ENCODE measurements around the gene TRIM2. TPM values are rescaled to one million over a fixed set of nuclear protein-coding genes. Genes with fewer than 3 reads are reported as not detected.

Gene TRIM2
- total RNA-seq, 1 experiment from 2014 or later, result 41.4 TPM

DNA sequence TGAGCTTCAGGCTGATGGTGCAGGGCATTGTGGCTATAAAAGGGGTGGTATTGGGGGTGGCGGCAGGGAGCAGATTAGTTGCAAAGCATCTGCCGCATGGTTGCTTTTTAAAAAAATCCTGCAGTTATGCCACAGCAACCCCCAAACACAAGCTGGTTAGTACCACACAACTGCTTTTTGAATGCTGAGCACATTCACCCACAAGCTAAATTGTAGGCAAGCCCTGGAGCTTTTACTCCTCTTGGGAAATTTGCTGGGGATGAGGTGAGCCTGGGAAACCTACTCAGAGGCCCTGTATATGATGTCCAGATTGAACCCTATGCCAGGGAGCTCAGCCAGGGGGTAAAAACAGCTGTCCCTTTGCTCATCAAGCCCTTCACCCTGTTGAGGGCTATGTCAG, 33.8 kb upstream of the TRIM2 start (continued):
- TF ChIP-seq, protein P1, sequence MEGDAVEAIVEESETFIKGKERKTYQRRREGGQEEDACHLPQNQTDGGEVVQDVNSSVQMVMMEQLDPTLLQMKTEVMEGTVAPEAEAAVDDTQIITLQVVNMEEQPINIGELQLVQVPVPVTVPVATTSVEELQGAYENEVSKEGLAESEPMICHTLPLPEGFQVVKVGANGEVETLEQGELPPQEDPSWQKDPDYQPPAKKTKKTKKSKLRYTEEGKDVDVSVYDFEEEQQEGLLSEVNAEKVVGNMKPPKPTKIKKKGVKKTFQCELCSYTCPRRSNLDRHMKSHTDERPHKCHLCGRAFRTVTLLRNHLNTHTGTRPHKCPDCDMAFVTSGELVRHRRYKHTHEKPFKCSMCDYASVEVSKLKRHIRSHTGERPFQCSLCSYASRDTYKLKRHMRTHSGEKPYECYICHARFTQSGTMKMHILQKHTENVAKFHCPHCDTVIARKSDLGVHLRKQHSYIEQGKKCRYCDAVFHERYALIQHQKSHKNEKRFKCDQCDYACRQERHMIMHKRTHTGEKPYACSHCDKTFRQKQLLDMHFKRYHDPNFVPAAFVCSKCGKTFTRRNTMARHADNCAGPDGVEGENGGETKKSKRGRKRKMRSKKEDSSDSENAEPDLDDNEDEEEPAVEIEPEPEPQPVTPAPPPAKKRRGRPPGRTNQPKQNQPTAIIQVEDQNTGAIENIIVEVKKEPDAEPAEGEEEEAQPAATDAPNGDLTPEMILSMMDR (IDR thresholded peaks at IDR 0.05 in 2 of 3, conservative IDR thresholded peaks at IDR 0.05 in 1 of 3; ENCODE audit: borderline replicate concordance in 1 of 3, insufficient read depth in 1 of 3, low read depth in 2 of 3, low read length in 2 of 3), result no peak

DNA sequence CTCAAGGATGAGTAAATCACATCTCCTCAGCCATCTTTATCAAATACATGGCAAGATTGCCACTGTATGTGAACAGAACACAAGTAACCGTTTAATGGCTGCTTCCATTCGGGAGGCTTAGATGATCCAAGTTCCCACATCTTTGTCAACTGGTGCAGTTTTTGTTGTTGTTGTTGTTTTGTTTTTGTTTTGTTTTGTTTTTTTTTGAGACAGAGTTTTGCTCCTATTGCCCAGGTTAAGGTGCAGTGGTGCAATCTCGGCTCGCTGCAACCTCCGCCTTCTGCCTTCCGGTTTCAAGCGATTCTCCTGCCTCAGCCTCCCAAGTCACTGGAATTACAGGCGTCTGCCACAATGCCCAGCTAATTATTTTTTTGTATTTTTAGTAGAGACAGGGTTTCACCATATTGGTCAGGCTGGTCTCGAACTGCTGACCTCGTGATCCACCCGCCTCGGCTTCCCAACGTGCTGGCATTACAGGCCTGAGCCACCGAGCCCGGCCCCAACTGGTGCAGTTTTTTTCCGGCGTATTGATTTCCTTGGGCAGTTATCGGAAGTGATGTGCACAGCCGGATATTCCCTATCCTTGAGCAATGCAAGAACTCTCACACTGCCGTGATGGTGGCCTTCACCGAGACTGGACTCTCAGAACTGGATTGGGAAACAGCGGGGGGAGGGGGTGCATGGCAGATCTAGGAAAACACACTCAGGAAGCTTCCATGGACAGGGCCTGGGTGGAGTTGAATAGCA, 29.2 kb upstream of the TRIM2 start:
- Histone ChIP-seq H3K27ac (ENCODE audit: low read depth, low read length) (no peak overlapping the region), H4K20me1 (ENCODE audit: insufficient read depth) (no peaks in the 10 kb centered on the region), H3K9me2 (ENCODE audit: insufficient read depth) (no peaks in the 10 kb centered on the region), H3K9me3 (ENCODE audit: control insufficient read depth in 1 of 2, insufficient read depth in 1 of 2, low read depth in 1 of 2, low read length in 2 of 2) (no peaks in the 10 kb centered on the region), H3K4me3 (replicated peaks in 1 of 2; ENCODE audit: low read depth in 1 of 2, low read length in 2 of 2) (no peak overlapping the region), H3K79me2 (ENCODE audit: insufficient read depth, low read length) (no peaks in the 10 kb centered on the region), H3K4me2 (ENCODE audit: low read length) (no peak overlapping the region), H3K4me1 (ENCODE audit: control insufficient read depth in 1 of 2, insufficient read depth in 2 of 2, low read length in 2 of 2) (no peaks in the 10 kb centered on the region), H2AFZ (ENCODE audit: low read depth, low read length, poor library complexity, severe bottlenecking) (no peak overlapping the region), H3K36me3 (ENCODE audit: control insufficient read depth in 1 of 2, insufficient read depth in 2 of 2, low read length in 2 of 2) (no peaks in the 10 kb centered on the region), H3K9ac (ENCODE audit: low read length) (no peak overlapping the region), H3K27me3 (ENCODE audit: insufficient read depth, low read length) (no peaks in the 10 kb centered on the region)
- ChIA-PET CTCF (no interaction called here), RAD21 (ENCODE audit: low non-redundant PET in 1 of 2, low total read pairs in 2 of 2, uncharacterized antibody in 2 of 2, unreplicated experiment in 2 of 2) (no interaction called here), POLR2A (no interaction called here)
- TF ChIP-seq ELF1 (IDR thresholded peaks at IDR 0.05; ENCODE audit: borderline replicate concordance, low read depth), result no peak
- no peak for TF ChIP-seq ZNF274 (IDR thresholded peaks at IDR 0.05; ENCODE audit: low read depth, low read length)
- TF ChIP-seq FOSL1 (IDR thresholded peaks at IDR 0.05; ENCODE audit: low read depth), result no peak
- TF ChIP-seq, protein P2, sequence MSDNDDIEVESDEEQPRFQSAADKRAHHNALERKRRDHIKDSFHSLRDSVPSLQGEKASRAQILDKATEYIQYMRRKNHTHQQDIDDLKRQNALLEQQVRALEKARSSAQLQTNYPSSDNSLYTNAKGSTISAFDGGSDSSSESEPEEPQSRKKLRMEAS (IDR thresholded peaks at IDR 0.05), result no peak
- TF ChIP-seq, protein P1 (IDR thresholded peaks at IDR 0.05 in 2 of 3, conservative IDR thresholded peaks at IDR 0.05 in 1 of 3; ENCODE audit: borderline replicate concordance in 1 of 3, insufficient read depth in 1 of 3, low read depth in 2 of 3, low read length in 2 of 3), result no peak
- TF ChIP-seq, protein P3, sequence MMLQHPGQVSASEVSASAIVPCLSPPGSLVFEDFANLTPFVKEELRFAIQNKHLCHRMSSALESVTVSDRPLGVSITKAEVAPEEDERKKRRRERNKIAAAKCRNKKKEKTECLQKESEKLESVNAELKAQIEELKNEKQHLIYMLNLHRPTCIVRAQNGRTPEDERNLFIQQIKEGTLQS (IDR thresholded peaks at IDR 0.05), result no peak
- TF ChIP-seq YY1 (IDR thresholded peaks at IDR 0.05; ENCODE audit: extremely low read depth, insufficient replicate concordance, low read depth, low read length), result no peak
- no peak for TF ChIP-seq POLR2AphosphoS5 (IDR thresholded peaks at IDR 0.05; ENCODE audit: low read depth, low read length)
- TF ChIP-seq CEBPB (IDR thresholded peaks at IDR 0.05; ENCODE audit: low read depth), result no peak
- TF ChIP-seq CBX3 (IDR thresholded peaks at IDR 0.05; ENCODE audit: low read depth), result no peak
- TF ChIP-seq POLR2A (IDR thresholded peaks at IDR 0.05; ENCODE audit: borderline replicate concordance, extremely low read depth, insufficient read depth, insufficient read length), result no peak
- no peak for TF ChIP-seq SRF (IDR thresholded peaks at IDR 0.05; ENCODE audit: low read depth)
- TF ChIP-seq, protein P4, sequence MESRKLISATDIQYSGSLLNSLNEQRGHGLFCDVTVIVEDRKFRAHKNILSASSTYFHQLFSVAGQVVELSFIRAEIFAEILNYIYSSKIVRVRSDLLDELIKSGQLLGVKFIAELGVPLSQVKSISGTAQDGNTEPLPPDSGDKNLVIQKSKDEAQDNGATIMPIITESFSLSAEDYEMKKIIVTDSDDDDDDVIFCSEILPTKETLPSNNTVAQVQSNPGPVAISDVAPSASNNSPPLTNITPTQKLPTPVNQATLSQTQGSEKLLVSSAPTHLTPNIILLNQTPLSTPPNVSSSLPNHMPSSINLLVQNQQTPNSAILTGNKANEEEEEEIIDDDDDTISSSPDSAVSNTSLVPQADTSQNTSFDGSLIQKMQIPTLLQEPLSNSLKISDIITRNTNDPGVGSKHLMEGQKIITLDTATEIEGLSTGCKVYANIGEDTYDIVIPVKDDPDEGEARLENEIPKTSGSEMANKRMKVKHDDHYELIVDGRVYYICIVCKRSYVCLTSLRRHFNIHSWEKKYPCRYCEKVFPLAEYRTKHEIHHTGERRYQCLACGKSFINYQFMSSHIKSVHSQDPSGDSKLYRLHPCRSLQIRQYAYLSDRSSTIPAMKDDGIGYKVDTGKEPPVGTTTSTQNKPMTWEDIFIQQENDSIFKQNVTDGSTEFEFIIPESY (IDR thresholded peaks at IDR 0.05; ENCODE audit: extremely low read depth, insufficient replicate concordance, low read length), result no peak
- no peak for TF ChIP-seq EGR1 (IDR thresholded peaks at IDR 0.05; ENCODE audit: low read depth)
- no peak for TF ChIP-seq RAD21 (IDR thresholded peaks at IDR 0.05; ENCODE audit: low read depth)
- DNase-seq (ENCODE audit: low read depth, low spot score) (no peak), ATAC-seq (no peak)
- intact Hi-C loops (cut with micrococcal nuclease), result no loop called here
- BruUV-seq (replicated peaks), result no TSS peak

Measured in HCT116 (cell line).